K562 (cell line): ENCODE data around the gene KHDRBS2. TPM values are rescaled to one million over a fixed set of nuclear protein-coding genes. Genes with fewer than 3 reads are reported as not detected.

Source experiments
- ATAC-seq: fragments of 200-7000 bp; cut with Tn5 transposase; 3 replicates; pipeline ENCODE4 v1.9.1; 2020; ENCODE audit warnings: moderate library complexity
- BruUV-seq: library from RNA; stranded (reverse); fragments of 400-500 nt; replicated peaks from 2 replicates; lab custom pipeline; 2021; lab: Mats Ljungman, UMichigan
- CTCF ChIA-PET: fragments of 300-600 bp; formaldehyde crosslinking; extraction: SDS; loops from one replicate; lab custom pipeline; 2021; ENCODE audit warnings: low intra/inter-chr PET ratio; lab: Yijun Ruan, JAX
- POLR2A ChIA-PET: fragments of 300-600, 350-650 bp; sonication (Branson Sonifier 250); formaldehyde crosslinking; extraction: SDS; loops from one replicate; lab custom pipeline; 2021; ENCODE audit warnings: antibody characterized with exemption, inconsistent platforms; lab: Yijun Ruan, JAX
- DNase-seq, 4 experiments: peaks; one replicate each; pipeline versions ENCODE4 v3.0.0 to v3.0.0-alpha.2; 2011 to 2018; ENCODE audit warnings: low spot score in 3 of 4, mixed read lengths in 3 of 4; ENCODE audit errors: extremely low read depth in 1 of 4
- FAIRE-seq: peaks from 2 replicates; lab custom pipeline; 2011; peaks lifted over from hg19 to GRCh38; lab: Jason Lieb, UNC
- H2AFZ ChIP-seq: 2 replicates; pipeline ENCODE4 v1.6.0; 2011; ENCODE audit warnings: low read depth, low read length, control low read depth, inconsistent platforms
- H3K27ac ChIP-seq: fragments of 200-600 bp; 3 replicates; pipeline ENCODE4 v1.8.0; 2011; ENCODE audit warnings: low read depth, mild to moderate bottlenecking, control low read depth, inconsistent platforms, low read length, moderate library complexity, mixed read lengths; ENCODE audit errors: extremely low read depth
- H3K27me3 ChIP-seq, 2 experiments: fragments of 300-600 bp in 1 of 2; 2 replicates in 1 of 2; 3 replicates in 1 of 2; pipeline versions ENCODE4 v1.6.0 to v1.8.0; 2011; ENCODE audit warnings: inconsistent platforms in 2 of 2, low read length in 2 of 2, mild to moderate bottlenecking in 1 of 2, mixed read lengths in 1 of 2, moderate library complexity in 1 of 2; ENCODE audit not compliant: control insufficient read depth in 2 of 2, insufficient read depth in 2 of 2
- H3K36me3 ChIP-seq: fragments of 300-600 bp; 3 replicates; pipeline ENCODE4 v1.8.0; 2011; ENCODE audit warnings: mild to moderate bottlenecking, low read length, inconsistent platforms; ENCODE audit not compliant: control insufficient read depth, insufficient read depth
- H3K4me1 ChIP-seq, 2 experiments: fragments of 200-600 bp in 1 of 2; replicated peaks in 1 of 2; 2 replicates in 1 of 2; 3 replicates in 1 of 2; pipeline versions ENCODE4 v1.5.1 to v1.8.0; 2011; ENCODE audit warnings: inconsistent platforms in 2 of 2, low read length in 2 of 2, mild to moderate bottlenecking in 1 of 2, mixed read lengths in 1 of 2, moderate library complexity in 1 of 2; ENCODE audit not compliant: control insufficient read depth in 2 of 2, insufficient read depth in 2 of 2
- H3K4me2 ChIP-seq: 2 replicates; pipeline ENCODE4 v1.6.1; 2011; ENCODE audit warnings: low read length, control low read depth, inconsistent platforms, mixed read lengths; ENCODE audit not compliant: insufficient read depth
- H3K4me3 ChIP-seq: fragments of 200-600 bp; sonication (generic), shearing (Covaris generic); 2 replicates; pipeline ENCODE4 v1.5.1; 2016; ENCODE audit warnings: control low read depth, inconsistent platforms
- H3K79me2 ChIP-seq: fragments of 200-600 bp; 3 replicates; pipeline ENCODE4 v1.8.0; 2011; ENCODE audit warnings: low read length, inconsistent platforms; ENCODE audit not compliant: control insufficient read depth, insufficient read depth
- H3K9ac ChIP-seq, 2 experiments: 2 replicates each; pipeline versions ENCODE4 v1.6.0 to v1.6.1; 2011; ENCODE audit warnings: low read depth in 2 of 2, low read length in 2 of 2, control low read depth in 1 of 2, inconsistent platforms in 1 of 2, mild to moderate bottlenecking in 1 of 2, mixed read lengths in 1 of 2; ENCODE audit not compliant: insufficient read depth in 1 of 2
- H3K9me1 ChIP-seq: one replicate; pipeline ENCODE4 v1.6.0; 2011; ENCODE audit warnings: inconsistent platforms, mild to moderate bottlenecking, low read length, moderate library complexity; ENCODE audit not compliant: control insufficient read depth, insufficient read depth
- H3K9me3 ChIP-seq: replicated peaks from 2 replicates; pipeline ENCODE4 v1.5.1; 2011; ENCODE audit warnings: low read depth, low read length, inconsistent platforms; ENCODE audit not compliant: control insufficient read depth, insufficient read depth
- H4K20me1 ChIP-seq: replicated peaks from 2 replicates; pipeline ENCODE4 v1.6.1; 2011; ENCODE audit warnings: low read length, inconsistent platforms, mixed read lengths; ENCODE audit not compliant: control insufficient read depth, insufficient read depth
- CBFA2T2 ChIP-seq: fragments of 450-650 bp; conservative IDR thresholded peaks from 2 replicates; pipeline ENCODE4 v1.6.1; 2017; ENCODE audit warnings: mild to moderate bottlenecking
- GTF3C2 ChIP-seq: IDR thresholded peaks from 3 replicates; pipeline ENCODE4 v1.6.1; 2011; ENCODE audit warnings: borderline replicate concordance, mild to moderate bottlenecking, moderate library complexity; ENCODE audit not compliant: insufficient read length; ENCODE audit errors: extremely low read depth
- IRF2 ChIP-seq: sonication (generic); formaldehyde crosslinking; IDR thresholded peaks from 2 replicates; pipeline ENCODE4 v1.8.1; 2022; ENCODE audit warnings: mild to moderate bottlenecking, missing genetic modification reagents
- NR2C2 ChIP-seq, 2 experiments: fragments of 200-800 bp in 1 of 2; sonication (Bioruptor generic) in 1 of 2; sonication (generic) in 1 of 2; formaldehyde crosslinking in 1 of 2; IDR thresholded peaks; 2 replicates each; pipeline versions ENCODE4 v1.6.1 to v1.8.0; 2016 to 2022; ENCODE audit warnings: mild to moderate bottlenecking in 1 of 2, missing compliant biosample characterization in 1 of 2, missing genetic modification characterization in 1 of 2, missing genetic modification reagents in 1 of 2
- SIX5 ChIP-seq, 2 experiments: IDR thresholded peaks; 2 replicates each; pipeline ENCODE4 v1.6.1; 2011; ENCODE audit warnings: low read length in 2 of 2, borderline replicate concordance in 1 of 2, low read depth in 1 of 2, mild to moderate bottlenecking in 1 of 2, moderate library complexity in 1 of 2; ENCODE audit not compliant: insufficient read depth in 1 of 2
- SMC3 ChIP-seq: conservative IDR thresholded peaks from 2 replicates; pipeline ENCODE4 v1.6.1; 2011; ENCODE audit warnings: low read depth, low read length, improper control_type of control experiment; ENCODE audit not compliant: insufficient read depth
- SNAPC5 ChIP-seq: fragments of 250-450 bp; sonication (Bioruptor Pico); IDR thresholded peaks from 2 replicates; pipeline ENCODE4 v1.8.0; 2021; ENCODE audit warnings: moderate library complexity, mild to moderate bottlenecking, inconsistent platforms
- TOE1 ChIP-seq, 2 experiments: fragments of 450-650 bp in 1 of 2; sonication (generic) in 1 of 2; formaldehyde crosslinking in 1 of 2; IDR thresholded peaks; 2 replicates each; pipeline versions ENCODE4 v1.7.1 to v1.8.0; 2016 to 2022; ENCODE audit warnings: borderline replicate concordance in 2 of 2, mild to moderate bottlenecking in 2 of 2, antibody characterized with exemption in 1 of 2, inconsistent platforms in 1 of 2, low read depth in 1 of 2, missing genetic modification reagents in 1 of 2, moderate library complexity in 1 of 2
- ZKSCAN1 ChIP-seq: fragments of 150-350 bp; IDR thresholded peaks from 2 replicates; pipeline ENCODE4 v1.6.1; 2016; ENCODE audit warnings: low read depth, low read length
- ZNF124 ChIP-seq: sonication (generic); formaldehyde crosslinking; IDR thresholded peaks from 2 replicates; pipeline ENCODE4 v1.8.1; 2022; ENCODE audit warnings: missing genetic modification reagents
- ZNF143 ChIP-seq: sonication (generic); formaldehyde crosslinking; IDR thresholded peaks from 2 replicates; pipeline ENCODE4 v1.9.0; 2022; ENCODE audit warnings: mild to moderate bottlenecking, missing genetic modification reagents
- WGBS: fragments of 100-300 bp; shearing (Covaris generic); methylation state at CpG from one replicate; pipeline ENCODE4 v1.1.6; 2016; ENCODE audit warnings: low coverage, mixed read lengths; ENCODE audit not compliant: insufficient coverage; ENCODE audit errors: missing lambda C conversion rate; 5-methylcytosine and 5-hydroxymethylcytosine counted together
- in situ Hi-C: fragments of 300-500 bp; cut with MboI; formaldehyde crosslinking; loops from 4 replicates; pipeline ENCODE4 v1.15.0; 2018; ENCODE audit warnings: inconsistent platforms, mixed read lengths
- intact Hi-C: fragments of 100-400 bp; cut with micrococcal nuclease; formaldehyde crosslinking; loops from 2 replicates; pipeline ENCODE4 v1.14.2; 2022
- polyA plus RNA-seq, 8 experiments: library from polyadenylated mRNA; depleted of rRNA in 4 of 8; stranded (reverse) in 5 of 8; unstranded in 3 of 8; fragments of >200 nt; fragmentation: Nextera tagmentation in 2 of 8; fragmentation: Illumina TruSeq in 1 of 8; extraction: Ambion mirVana in 2 of 8; extraction: Trizol in 1 of 8; gene quantifications; 2 replicates each; pipeline versions ENCODE4 v1.2.1 to v1.2.3, GENCODE V29; 2011 to 2014; ENCODE audit warnings: inconsistent platforms in 1 of 8, missing spikeins in 1 of 8
- total RNA-seq, 7 experiments: library from RNA; depleted of rRNA in 6 of 7; stranded (reverse); fragments of >200 nt in 6 of 7; fragmentation: Illumina TruSeq in 2 of 7; extraction: Trizol in 2 of 7; gene quantifications; 2 replicates each; pipeline versions ENCODE4 v1.2.1 to v1.2.3, GENCODE V29; 2011 to 2021; ENCODE audit warnings: low replicate concordance in 1 of 7

Gene KHDRBS2
- total and polyA plus RNA-seq, 9 of the 15 experiments (the other 6 are each of a cell fraction or from before 2014, with no cell fraction given): not detected

- Histone ChIP-seq H3K9me3 (no peaks in the 10 kb centered on the region), H3K4me1 (no peaks in the 10 kb centered on the region), H3K27ac (no peak overlapping the region), H3K27me3 (no peaks in the 10 kb centered on the region), H3K9me1 (no peaks in the 10 kb centered on the region), H3K36me3 (no peaks in the 10 kb centered on the region), H3K4me2 (no peak overlapping the region), H3K4me3 (no peak overlapping the region), H3K9ac (no peak overlapping the region), H3K79me2 (no peaks in the 10 kb centered on the region), H2AFZ (no peak overlapping the region), H4K20me1 (no peaks in the 10 kb centered on the region)
- ATAC-seq (no peak), FAIRE-seq (no peak), DNase-seq (no peak)
- 0% methylated on average over 2 of the region's 2 CpGs for WGBS
- ChIA-PET POLR2A (no interaction called here), CTCF (no interaction called here)
- in situ Hi-C loops (no loop called here), intact Hi-C loops (no loop called here)
- TF ChIP-seq SIX5 (IDR thresholded peaks at IDR 0.05; ENCODE audit: borderline replicate concordance in 1 of 2, insufficient read depth in 1 of 2, low read depth in 1 of 2, low read length in 2 of 2) (no peak), ZKSCAN1 (no peak), NR2C2 (CRISPR knock-in tag; IDR thresholded peaks at IDR 0.05) (no peak), NR2C2 (tag; IDR thresholded peaks at IDR 0.05) (no peak), IRF2 (CRISPR knock-in tag) (no peak), ZNF124 (CRISPR knock-in tag) (no peak)
- BruUV-seq: no TSS peak
Measured at GRCh38 chr6:61817716-61818115, 468.3 kb downstream of the KHDRBS2 start.

GRCh38 chr6:61810047-61810446, 476.0 kb downstream of the KHDRBS2 start:
- no peaks in the 10 kb centered on the region for H3K9me1 ChIP-seq
- H3K4me1 ChIP-seq: no peaks in the 10 kb centered on the region
- H3K9me3 ChIP-seq: no peaks in the 10 kb centered on the region
- 0% methylated on average over 3 of the region's 3 CpGs for WGBS
- H3K36me3 ChIP-seq: no peaks in the 10 kb centered on the region
- no TSS peak for BruUV-seq
- no peak overlapping the region for H3K4me3 ChIP-seq
- H3K4me2 ChIP-seq: no peak overlapping the region
- no peaks in the 10 kb centered on the region for H3K79me2 ChIP-seq
- ATAC-seq: no peak
- FAIRE-seq: no peak
- intact Hi-C loops (no loop called here), in situ Hi-C loops (no loop called here)
- H2AFZ ChIP-seq: no peak overlapping the region
- H4K20me1 ChIP-seq: no peaks in the 10 kb centered on the region
- no peak overlapping the region for H3K9ac ChIP-seq
- no peak for DNase-seq
- POLR2A ChIA-PET: no interaction called here
- H3K27me3 ChIP-seq: no peaks in the 10 kb centered on the region
- CTCF ChIA-PET: no interaction called here
- no peak overlapping the region for H3K27ac ChIP-seq
- no peak for TF ChIP-seq CBFA2T2
- TF ChIP-seq GTF3C2: no peak
- no peak for TF ChIP-seq SMC3
- TF ChIP-seq ZNF143: no peak
- no peak for TF ChIP-seq NR2C2 (CRISPR knock-in tag; IDR thresholded peaks at IDR 0.05)
- TF ChIP-seq NR2C2 (tag; IDR thresholded peaks at IDR 0.05): no peak
- no peak for TF ChIP-seq TOE1 (IDR thresholded peaks at IDR 0.05; ENCODE audit: borderline replicate concordance)
- TF ChIP-seq TOE1 (CRISPR knock-in tag; IDR thresholded peaks at IDR 0.05; ENCODE audit: borderline replicate concordance, low read depth): no peak
- no peak for TF ChIP-seq SNAPC5
